ENCODE results near the gene DDX19B. TPM values are rescaled to one million over a fixed set of nuclear protein-coding genes. Genes with fewer than 3 reads are reported as not detected.

The DDX19B gene
- total RNA-seq, 6 experiments from 2014 or later = 20.8 to 30.9 (median 26.7) TPM

DNA sequence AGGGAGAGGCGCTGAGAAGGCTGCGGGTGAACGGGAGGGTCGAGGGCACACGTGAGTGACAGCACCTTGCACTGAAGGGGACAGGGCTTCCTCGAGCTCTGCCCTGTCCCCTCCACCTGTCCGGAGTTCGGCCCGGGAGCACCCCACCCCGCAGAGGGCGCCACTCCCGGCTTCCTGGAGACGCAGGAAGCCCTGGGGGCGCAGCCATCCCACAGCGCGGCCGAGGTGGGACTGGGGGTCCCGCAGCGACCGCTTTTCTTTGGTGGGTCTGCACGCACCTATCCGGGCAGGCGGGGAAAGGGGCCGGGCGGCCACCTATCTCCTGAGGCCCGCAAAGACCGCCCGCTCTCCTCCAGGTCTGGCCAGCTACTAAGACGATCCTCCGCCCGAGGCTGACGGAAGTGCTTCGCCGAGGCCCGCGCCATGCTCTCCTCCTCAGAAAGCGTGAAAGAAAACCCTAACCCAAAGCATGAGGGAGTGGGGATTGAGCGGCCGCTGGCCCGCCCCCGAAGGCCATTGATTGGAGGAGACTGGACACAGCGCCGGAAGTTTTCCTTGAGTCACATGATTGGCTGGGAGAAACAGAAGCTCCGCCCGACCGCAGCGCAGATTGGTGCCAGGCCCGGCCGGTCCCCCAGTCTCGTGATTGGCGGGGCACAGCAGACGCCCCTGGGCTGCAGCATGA, 82.1 kb downstream of the DDX19B start:
- DNase-seq = peak; percentile 97
- Mint-ChIP-seq H3K9me3 (no peaks in the 10 kb centered on the region), H3K4me1 (ENCODE audit: low read depth) (no peaks in the 10 kb centered on the region), H3K4me3 (peak overlapping the region; percentile 93), H3K36me3 (ENCODE audit: low read depth) (peaks cover 19% of the 10 kb centered on the region), H3K27me3 (ENCODE audit: insufficient read depth) (peaks cover 7% of the 10 kb centered on the region), H3K27ac (peak overlapping the region; percentile 94)
- TF ChIP-seq, protein P1, sequence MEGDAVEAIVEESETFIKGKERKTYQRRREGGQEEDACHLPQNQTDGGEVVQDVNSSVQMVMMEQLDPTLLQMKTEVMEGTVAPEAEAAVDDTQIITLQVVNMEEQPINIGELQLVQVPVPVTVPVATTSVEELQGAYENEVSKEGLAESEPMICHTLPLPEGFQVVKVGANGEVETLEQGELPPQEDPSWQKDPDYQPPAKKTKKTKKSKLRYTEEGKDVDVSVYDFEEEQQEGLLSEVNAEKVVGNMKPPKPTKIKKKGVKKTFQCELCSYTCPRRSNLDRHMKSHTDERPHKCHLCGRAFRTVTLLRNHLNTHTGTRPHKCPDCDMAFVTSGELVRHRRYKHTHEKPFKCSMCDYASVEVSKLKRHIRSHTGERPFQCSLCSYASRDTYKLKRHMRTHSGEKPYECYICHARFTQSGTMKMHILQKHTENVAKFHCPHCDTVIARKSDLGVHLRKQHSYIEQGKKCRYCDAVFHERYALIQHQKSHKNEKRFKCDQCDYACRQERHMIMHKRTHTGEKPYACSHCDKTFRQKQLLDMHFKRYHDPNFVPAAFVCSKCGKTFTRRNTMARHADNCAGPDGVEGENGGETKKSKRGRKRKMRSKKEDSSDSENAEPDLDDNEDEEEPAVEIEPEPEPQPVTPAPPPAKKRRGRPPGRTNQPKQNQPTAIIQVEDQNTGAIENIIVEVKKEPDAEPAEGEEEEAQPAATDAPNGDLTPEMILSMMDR (IDR thresholded peaks at IDR 0.05) = peak; percentile 76

DNA sequence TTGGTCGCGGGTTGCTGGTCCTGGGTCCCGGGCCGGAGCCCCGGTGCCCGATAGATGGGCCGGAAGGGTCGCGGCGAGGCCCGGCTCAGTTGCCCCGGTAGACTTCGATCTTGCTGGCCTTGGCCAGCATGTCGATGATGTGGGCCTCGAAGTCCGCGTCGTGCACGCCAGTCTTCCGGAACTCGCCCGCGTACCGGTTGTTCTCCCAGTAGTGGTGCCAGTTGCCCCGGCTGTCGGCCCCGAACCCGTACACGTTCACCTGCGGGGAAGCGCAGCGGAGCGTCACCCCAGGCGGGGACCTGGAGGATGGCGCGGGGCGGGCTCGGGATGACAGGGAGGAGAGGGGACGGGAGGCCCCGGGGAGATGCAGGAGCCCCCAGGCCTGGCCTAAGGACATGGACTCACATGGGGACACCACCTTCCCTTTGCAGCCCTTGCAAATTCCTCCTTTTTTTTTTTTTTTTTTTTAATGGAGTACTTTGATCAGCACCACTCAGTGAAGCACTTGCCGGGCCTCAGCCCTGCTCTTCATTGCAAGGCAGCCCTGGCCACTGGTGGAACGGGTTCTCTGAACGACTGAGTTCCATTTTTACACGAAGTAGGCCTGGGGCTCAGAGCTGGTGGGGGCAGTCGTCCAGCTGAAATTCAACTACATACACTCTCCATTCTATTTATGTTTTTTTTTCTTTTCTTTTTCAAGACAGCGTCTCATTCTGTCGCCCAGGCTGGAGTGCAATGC, 82.8 kb downstream of the DDX19B start:
- H3K4me3 Mint-ChIP-seq = peak overlapping the region; percentile 93
- no peaks in the 10 kb centered on the region for H3K4me1 Mint-ChIP-seq (ENCODE audit: low read depth)
- no peak for DNase-seq
- H3K27me3 Mint-ChIP-seq (ENCODE audit: insufficient read depth) = peaks cover 4% of the 10 kb centered on the region
- H3K9me3 Mint-ChIP-seq = no peaks in the 10 kb centered on the region
- TF ChIP-seq, protein P1 (IDR thresholded peaks at IDR 0.05) = no peak
- H3K27ac Mint-ChIP-seq = no peak overlapping the region; the same call in 1 of the 2 replicates
- H3K36me3 Mint-ChIP-seq (ENCODE audit: low read depth) = peaks cover 16% of the 10 kb centered on the region; the same call in 1 of the 2 replicates

DNA sequence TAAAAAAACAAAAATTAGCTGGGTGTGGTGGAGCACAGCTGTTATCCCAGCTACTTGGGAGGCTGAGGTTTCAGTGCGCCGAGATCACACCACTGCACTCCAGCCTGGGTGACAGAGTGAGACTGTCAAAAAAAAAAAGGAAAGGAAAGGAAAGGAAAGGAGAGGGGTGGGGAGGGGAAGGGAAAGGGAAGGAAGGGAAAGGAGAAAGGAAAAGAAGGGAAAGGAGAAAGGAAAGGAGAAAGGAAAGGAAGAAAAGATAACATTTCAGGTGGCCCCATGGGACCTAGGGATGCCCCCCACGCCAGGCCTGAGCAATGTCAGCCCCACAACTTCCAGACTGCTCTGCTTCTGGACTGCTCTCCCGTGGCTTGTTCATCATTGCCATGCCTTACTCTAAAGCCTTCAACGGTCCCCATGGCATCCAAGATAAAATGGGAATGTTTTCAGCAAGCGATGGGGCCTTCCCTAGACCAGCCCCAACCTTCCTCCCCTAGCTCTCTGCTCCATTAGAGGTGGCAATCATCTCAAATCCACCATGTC, 84.5 kb downstream of the DDX19B start:
- Mint-ChIP-seq H3K36me3 (ENCODE audit: low read depth) (peaks cover 18% of the 10 kb centered on the region), H3K4me3 (no peak overlapping the region), H3K9me3 (no peaks in the 10 kb centered on the region), H3K27me3 (ENCODE audit: insufficient read depth) (peaks cover 4% of the 10 kb centered on the region), H3K4me1 (ENCODE audit: low read depth) (peaks cover 6% of the 10 kb centered on the region), H3K27ac (no peak overlapping the region)
- no peak for DNase-seq
- TF ChIP-seq, protein P1 (IDR thresholded peaks at IDR 0.05) = no peak

Other genes starting within 250 kb of the DDX19B start
- 10 to 100 TPM; 17.6 to 21.4 (median 19.5) TPM for gene PDPR, start 184.9 kb upstream of the DDX19B start, total RNA-seq (2021; fragmentation: NEBNext Ultra II Directional; extraction: Animal tissue kit (Norgen Biotek cat#: 25700))
- under 1 TPM in 2 of 6 experiments, not detected in 4; 0.05 to 0.07 TPM for gene CLEC18C, start 125.4 kb upstream of the DDX19B start, total RNA-seq (2021; fragmentation: NEBNext Ultra II Directional; extraction: Animal tissue kit (Norgen Biotek cat#: 25700))
- gene EXOSC6, start 47.2 kb upstream of the DDX19B start, total RNA-seq (2021; fragmentation: NEBNext Ultra II Directional; extraction: Animal tissue kit (Norgen Biotek cat#: 25700)) = 10 to 100 TPM; 19.4 to 24.9 (median 21.6) TPM
- gene AARS1, start 9.7 kb upstream of the DDX19B start, total RNA-seq (2021; fragmentation: NEBNext Ultra II Directional; extraction: Animal tissue kit (Norgen Biotek cat#: 25700)) = 10 to 100 TPM; 82.3 to 99.1 (median 84.9) TPM
- 10 to 100 TPM; 40.1 to 50.9 (median 43.8) TPM for gene DDX19A, start 47.7 kb downstream of the DDX19B start, total RNA-seq (2021; fragmentation: NEBNext Ultra II Directional; extraction: Animal tissue kit (Norgen Biotek cat#: 25700))
- 10 to 100 TPM; 25.4 to 31.2 (median 26.3) TPM for gene ST3GAL2, start 139.9 kb downstream of the DDX19B start, total RNA-seq (2021; fragmentation: NEBNext Ultra II Directional; extraction: Animal tissue kit (Norgen Biotek cat#: 25700))
- 1 to 10 TPM; 5.1 to 7.1 (median 6.1) TPM for gene FCSK, start 155.4 kb downstream of the DDX19B start, total RNA-seq (2021; fragmentation: NEBNext Ultra II Directional; extraction: Animal tissue kit (Norgen Biotek cat#: 25700))
- gene COG4, start 224.4 kb downstream of the DDX19B start, total RNA-seq (2021; fragmentation: NEBNext Ultra II Directional; extraction: Animal tissue kit (Norgen Biotek cat#: 25700)) = 10 to 100 TPM; 70.2 to 91.7 (median 80.2) TPM
- gene SF3B3, start 224.6 kb downstream of the DDX19B start, total RNA-seq (2021; fragmentation: NEBNext Ultra II Directional; extraction: Animal tissue kit (Norgen Biotek cat#: 25700)) = 100 to 1,000 TPM; 289 to 358 (median 312) TPM

Data from HFFc6 (cell line).